K562 (cell line): ENCODE data around the gene C13orf46. TPM values are rescaled to one million over a fixed set of nuclear protein-coding genes. Genes with fewer than 3 reads are reported as not detected.

Experiments
- ATAC-seq: fragments of 200-7000 bp; cut with Tn5 transposase; 3 replicates; pipeline ENCODE4 v1.9.1; 2020; ENCODE audit warnings: moderate library complexity
- BruUV-seq: library from RNA; stranded (reverse); fragments of 400-500 nt; replicated peaks from 2 replicates; lab custom pipeline; 2021; lab: Mats Ljungman, UMichigan
- CTCF ChIA-PET: fragments of 300-600 bp; formaldehyde crosslinking; extraction: SDS; loops from one replicate; lab custom pipeline; 2021; ENCODE audit warnings: low intra/inter-chr PET ratio; lab: Yijun Ruan, JAX
- POLR2A ChIA-PET: fragments of 300-600, 350-650 bp; sonication (Branson Sonifier 250); formaldehyde crosslinking; extraction: SDS; loops from one replicate; lab custom pipeline; 2021; ENCODE audit warnings: antibody characterized with exemption, inconsistent platforms; lab: Yijun Ruan, JAX
- DNase-seq, 4 experiments: peaks; one replicate each; pipeline versions ENCODE4 v3.0.0 to v3.0.0-alpha.2; 2011 to 2018; ENCODE audit warnings: low spot score in 3 of 4, mixed read lengths in 3 of 4; ENCODE audit errors: extremely low read depth in 1 of 4
- FAIRE-seq: peaks from 2 replicates; lab custom pipeline; 2011; peaks lifted over from hg19 to GRCh38; lab: Jason Lieb, UNC
- H2AFZ ChIP-seq: 2 replicates; pipeline ENCODE4 v1.6.0; 2011; ENCODE audit warnings: low read depth, low read length, control low read depth, inconsistent platforms
- H3K27ac ChIP-seq: fragments of 200-600 bp; 3 replicates; pipeline ENCODE4 v1.8.0; 2011; ENCODE audit warnings: low read depth, mild to moderate bottlenecking, control low read depth, inconsistent platforms, low read length, moderate library complexity, mixed read lengths; ENCODE audit errors: extremely low read depth
- H3K27me3 ChIP-seq, 2 experiments: fragments of 300-600 bp in 1 of 2; 2 replicates in 1 of 2; 3 replicates in 1 of 2; pipeline versions ENCODE4 v1.6.0 to v1.8.0; 2011; ENCODE audit warnings: inconsistent platforms in 2 of 2, low read length in 2 of 2, mild to moderate bottlenecking in 1 of 2, mixed read lengths in 1 of 2, moderate library complexity in 1 of 2; ENCODE audit not compliant: control insufficient read depth in 2 of 2, insufficient read depth in 2 of 2
- H3K36me3 ChIP-seq: fragments of 300-600 bp; 3 replicates; pipeline ENCODE4 v1.8.0; 2011; ENCODE audit warnings: mild to moderate bottlenecking, low read length, inconsistent platforms; ENCODE audit not compliant: control insufficient read depth, insufficient read depth
- H3K4me1 ChIP-seq, 2 experiments: fragments of 200-600 bp in 1 of 2; replicated peaks in 1 of 2; 2 replicates in 1 of 2; 3 replicates in 1 of 2; pipeline versions ENCODE4 v1.5.1 to v1.8.0; 2011; ENCODE audit warnings: inconsistent platforms in 2 of 2, low read length in 2 of 2, mild to moderate bottlenecking in 1 of 2, mixed read lengths in 1 of 2, moderate library complexity in 1 of 2; ENCODE audit not compliant: control insufficient read depth in 2 of 2, insufficient read depth in 2 of 2
- H3K4me2 ChIP-seq: 2 replicates; pipeline ENCODE4 v1.6.1; 2011; ENCODE audit warnings: low read length, control low read depth, inconsistent platforms, mixed read lengths; ENCODE audit not compliant: insufficient read depth
- H3K4me3 ChIP-seq: fragments of 200-600 bp; sonication (generic), shearing (Covaris generic); 2 replicates; pipeline ENCODE4 v1.5.1; 2016; ENCODE audit warnings: control low read depth, inconsistent platforms
- H3K79me2 ChIP-seq: fragments of 200-600 bp; 3 replicates; pipeline ENCODE4 v1.8.0; 2011; ENCODE audit warnings: low read length, inconsistent platforms; ENCODE audit not compliant: control insufficient read depth, insufficient read depth
- H3K9ac ChIP-seq, 2 experiments: 2 replicates each; pipeline versions ENCODE4 v1.6.0 to v1.6.1; 2011; ENCODE audit warnings: low read depth in 2 of 2, low read length in 2 of 2, control low read depth in 1 of 2, inconsistent platforms in 1 of 2, mild to moderate bottlenecking in 1 of 2, mixed read lengths in 1 of 2; ENCODE audit not compliant: insufficient read depth in 1 of 2
- H3K9me1 ChIP-seq: one replicate; pipeline ENCODE4 v1.6.0; 2011; ENCODE audit warnings: inconsistent platforms, mild to moderate bottlenecking, low read length, moderate library complexity; ENCODE audit not compliant: control insufficient read depth, insufficient read depth
- H3K9me3 ChIP-seq: replicated peaks from 2 replicates; pipeline ENCODE4 v1.5.1; 2011; ENCODE audit warnings: low read depth, low read length, inconsistent platforms; ENCODE audit not compliant: control insufficient read depth, insufficient read depth
- H4K20me1 ChIP-seq: replicated peaks from 2 replicates; pipeline ENCODE4 v1.6.1; 2011; ENCODE audit warnings: low read length, inconsistent platforms, mixed read lengths; ENCODE audit not compliant: control insufficient read depth, insufficient read depth
- CBX3 ChIP-seq, 2 experiments: IDR thresholded peaks; 1 replicate in 1 of 2; 2 replicates in 1 of 2; pipeline ENCODE4 v1.6.1; 2012; ENCODE audit warnings: inconsistent platforms in 2 of 2, low read length in 2 of 2, borderline replicate concordance in 1 of 2, control low read depth in 1 of 2
- HCFC1 ChIP-seq: IDR thresholded peaks from 2 replicates; pipeline ENCODE4 v1.6.1; 2012; ENCODE audit warnings: low read depth, low read length, improper control_type of control experiment
- NFATC3 ChIP-seq: fragments of 450-650 bp; IDR thresholded peaks from 2 replicates; pipeline ENCODE4 v1.6.1; 2017; ENCODE audit warnings: mild to moderate bottlenecking
- NFYB ChIP-seq: IDR thresholded peaks from 2 replicates; pipeline ENCODE4 v1.6.1; 2011; ENCODE audit warnings: mild to moderate bottlenecking, moderate library complexity; ENCODE audit not compliant: insufficient read length; ENCODE audit errors: extremely low read depth
- TAL1 ChIP-seq: fragments of 450-650 bp; IDR thresholded peaks from 2 replicates; pipeline ENCODE4 v1.6.1; 2016; ENCODE audit warnings: mild to moderate bottlenecking
- XRCC4 ChIP-seq: IDR thresholded peaks from one replicate; pipeline ENCODE4 v1.6.1; 2011; ENCODE audit not compliant: insufficient read depth, insufficient read length; ENCODE audit errors: extremely low read depth
- ZNF212 ChIP-seq: fragments of 450-650 bp; formaldehyde crosslinking; IDR thresholded peaks from 2 replicates; pipeline ENCODE4 v1.4.0; 2020; ENCODE audit warnings: mild to moderate bottlenecking
- ZNF263 ChIP-seq: sonication (generic); formaldehyde crosslinking; IDR thresholded peaks from 2 replicates; pipeline ENCODE4 v1.8.0; 2022; ENCODE audit warnings: mild to moderate bottlenecking, missing genetic modification reagents, borderline replicate concordance
- ZNF274 ChIP-seq: IDR thresholded peaks from 2 replicates; pipeline ENCODE4 v1.6.1; 2011; ENCODE audit warnings: low read depth, mild to moderate bottlenecking, low read length, moderate library complexity, borderline replicate concordance
- whole genome bisulfite sequencing: fragments of 100-300 bp; shearing (Covaris generic); methylation state at CpG from one replicate; pipeline ENCODE4 v1.1.6; 2016; ENCODE audit warnings: low coverage, mixed read lengths; ENCODE audit not compliant: insufficient coverage; ENCODE audit errors: missing lambda C conversion rate; 5-methylcytosine and 5-hydroxymethylcytosine counted together
- in situ Hi-C: fragments of 300-500 bp; cut with MboI; formaldehyde crosslinking; loops from 4 replicates; pipeline ENCODE4 v1.15.0; 2018; ENCODE audit warnings: inconsistent platforms, mixed read lengths
- intact Hi-C: fragments of 100-400 bp; cut with micrococcal nuclease; formaldehyde crosslinking; loops from 2 replicates; pipeline ENCODE4 v1.14.2; 2022
- polyA plus RNA-seq, 8 experiments: library from polyadenylated mRNA; depleted of rRNA in 4 of 8; stranded (reverse) in 5 of 8; unstranded in 3 of 8; fragments of >200 nt; fragmentation: Nextera tagmentation in 2 of 8; fragmentation: Illumina TruSeq in 1 of 8; extraction: Ambion mirVana in 2 of 8; extraction: Trizol in 1 of 8; gene quantifications; 2 replicates each; pipeline versions ENCODE4 v1.2.1 to v1.2.3, GENCODE V29; 2011 to 2014; ENCODE audit warnings: inconsistent platforms in 1 of 8, missing spikeins in 1 of 8
- total RNA-seq, 7 experiments: library from RNA; depleted of rRNA in 6 of 7; stranded (reverse); fragments of >200 nt in 6 of 7; fragmentation: Illumina TruSeq in 2 of 7; extraction: Trizol in 2 of 7; gene quantifications; 2 replicates each; pipeline versions ENCODE4 v1.2.1 to v1.2.3, GENCODE V29; 2011 to 2021; ENCODE audit warnings: low replicate concordance in 1 of 7
- TF ChIP-seq, protein P1 (sequence below): sonication (generic); formaldehyde crosslinking; IDR thresholded peaks from 2 replicates; pipeline ENCODE4 v1.8.0; 2023; ENCODE audit warnings: missing genetic modification reagents, mild to moderate bottlenecking, borderline replicate concordance

Gene C13orf46
- total and polyA plus RNA-seq, 9 of the 15 experiments (the other 6 are each of a cell fraction or from before 2014, with no cell fraction given) = 0.04 to 0.24 (median 0.05) TPM; not detected in 4

DNA sequence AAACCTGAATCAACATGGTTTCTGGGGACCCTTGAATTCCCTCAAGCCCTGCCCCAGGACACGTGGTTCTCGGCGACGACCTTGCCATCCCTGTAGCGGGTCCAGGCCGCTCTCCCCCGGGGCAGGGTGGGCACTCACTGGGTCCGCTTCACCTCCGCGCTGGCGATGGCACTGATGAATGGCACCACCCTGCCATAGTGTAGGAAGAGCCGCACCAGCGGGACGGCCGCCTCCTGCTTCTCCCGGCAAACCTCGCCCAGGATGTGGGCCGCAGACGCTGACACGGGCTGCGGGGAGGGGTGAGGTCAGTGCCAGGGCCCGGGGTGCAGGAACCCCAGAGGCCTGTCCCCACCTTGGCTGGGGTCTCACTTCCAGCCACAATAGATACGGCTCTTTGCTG is 44.1 kb upstream of the C13orf46 start:
- ATAC-seq (no peak), DNase-seq (no peak), FAIRE-seq (no peak)
- Histone ChIP-seq H3K27ac (no peak overlapping the region), H4K20me1 (no peaks in the 10 kb centered on the region), H3K4me2 (no peak overlapping the region), H3K9me3 (no peaks in the 10 kb centered on the region), H3K4me1 (peaks cover 2 to 50% of the 10 kb centered on the region in 2 experiments; a peak in 3 of 5 replicates), H3K9ac (no peak overlapping the region), H3K36me3 (peaks cover 36% of the 10 kb centered on the region; the same call in 2 of the 3 replicates), H2AFZ (no peak overlapping the region), H3K79me2 (no peaks in the 10 kb centered on the region), H3K27me3 (no peaks in the 10 kb centered on the region), H3K9me1 (no peaks in the 10 kb centered on the region), H3K4me3 (no peak overlapping the region)
- in situ Hi-C loops (no loop called here), intact Hi-C loops (no loop called here)
- BruUV-seq = no TSS peak
- no peak for TF ChIP-seq ZNF263
- no peak for TF ChIP-seq HCFC1
- no peak for TF ChIP-seq TAL1
- TF ChIP-seq ZNF274 = no peak
- TF ChIP-seq NFYB = no peak
- no peak for TF ChIP-seq CBX3 (IDR thresholded peaks at IDR 0.05; ENCODE audit: borderline replicate concordance in 1 of 2, low read length in 2 of 2)
- no peak for TF ChIP-seq XRCC4
- TF ChIP-seq, protein P1, sequence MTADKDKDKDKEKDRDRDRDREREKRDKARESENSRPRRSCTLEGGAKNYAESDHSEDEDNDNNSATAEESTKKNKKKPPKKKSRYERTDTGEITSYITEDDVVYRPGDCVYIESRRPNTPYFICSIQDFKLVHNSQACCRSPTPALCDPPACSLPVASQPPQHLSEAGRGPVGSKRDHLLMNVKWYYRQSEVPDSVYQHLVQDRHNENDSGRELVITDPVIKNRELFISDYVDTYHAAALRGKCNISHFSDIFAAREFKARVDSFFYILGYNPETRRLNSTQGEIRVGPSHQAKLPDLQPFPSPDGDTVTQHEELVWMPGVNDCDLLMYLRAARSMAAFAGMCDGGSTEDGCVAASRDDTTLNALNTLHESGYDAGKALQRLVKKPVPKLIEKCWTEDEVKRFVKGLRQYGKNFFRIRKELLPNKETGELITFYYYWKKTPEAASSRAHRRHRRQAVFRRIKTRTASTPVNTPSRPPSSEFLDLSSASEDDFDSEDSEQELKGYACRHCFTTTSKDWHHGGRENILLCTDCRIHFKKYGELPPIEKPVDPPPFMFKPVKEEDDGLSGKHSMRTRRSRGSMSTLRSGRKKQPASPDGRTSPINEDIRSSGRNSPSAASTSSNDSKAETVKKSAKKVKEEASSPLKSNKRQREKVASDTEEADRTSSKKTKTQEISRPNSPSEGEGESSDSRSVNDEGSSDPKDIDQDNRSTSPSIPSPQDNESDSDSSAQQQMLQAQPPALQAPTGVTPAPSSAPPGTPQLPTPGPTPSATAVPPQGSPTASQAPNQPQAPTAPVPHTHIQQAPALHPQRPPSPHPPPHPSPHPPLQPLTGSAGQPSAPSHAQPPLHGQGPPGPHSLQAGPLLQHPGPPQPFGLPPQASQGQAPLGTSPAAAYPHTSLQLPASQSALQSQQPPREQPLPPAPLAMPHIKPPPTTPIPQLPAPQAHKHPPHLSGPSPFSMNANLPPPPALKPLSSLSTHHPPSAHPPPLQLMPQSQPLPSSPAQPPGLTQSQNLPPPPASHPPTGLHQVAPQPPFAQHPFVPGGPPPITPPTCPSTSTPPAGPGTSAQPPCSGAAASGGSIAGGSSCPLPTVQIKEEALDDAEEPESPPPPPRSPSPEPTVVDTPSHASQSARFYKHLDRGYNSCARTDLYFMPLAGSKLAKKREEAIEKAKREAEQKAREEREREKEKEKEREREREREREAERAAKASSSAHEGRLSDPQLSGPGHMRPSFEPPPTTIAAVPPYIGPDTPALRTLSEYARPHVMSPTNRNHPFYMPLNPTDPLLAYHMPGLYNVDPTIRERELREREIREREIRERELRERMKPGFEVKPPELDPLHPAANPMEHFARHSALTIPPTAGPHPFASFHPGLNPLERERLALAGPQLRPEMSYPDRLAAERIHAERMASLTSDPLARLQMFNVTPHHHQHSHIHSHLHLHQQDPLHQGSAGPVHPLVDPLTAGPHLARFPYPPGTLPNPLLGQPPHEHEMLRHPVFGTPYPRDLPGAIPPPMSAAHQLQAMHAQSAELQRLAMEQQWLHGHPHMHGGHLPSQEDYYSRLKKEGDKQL = no peak
- no peak for TF ChIP-seq NFATC3
- no peak for TF ChIP-seq ZNF212 (CRISPR knock-in tag)
- WGBS = 96% methylated on average over 5 of the region's 23 CpGs
- ChIA-PET CTCF (no interaction called here), POLR2A (no interaction called here)
